GM12892 (cell line): ENCODE results near the gene TTC28.

Experiments used
- POLR2A ChIP-seq: IDR thresholded peaks from 2 replicates; pipeline ENCODE4 v1.6.1; 2011; ENCODE audit warnings: low read depth, low read length, control low read depth
- POLR2AphosphoS5 ChIP-seq: IDR thresholded peaks from 2 replicates; pipeline ENCODE4 v1.6.1; 2011; ENCODE audit warnings: low read depth, low read length, control low read depth
- TAF1 ChIP-seq: IDR thresholded peaks from 2 replicates; pipeline ENCODE4 v1.6.1; 2011; ENCODE audit warnings: low read depth, mild to moderate bottlenecking, control low read depth, low read length, borderline replicate concordance

DNA sequence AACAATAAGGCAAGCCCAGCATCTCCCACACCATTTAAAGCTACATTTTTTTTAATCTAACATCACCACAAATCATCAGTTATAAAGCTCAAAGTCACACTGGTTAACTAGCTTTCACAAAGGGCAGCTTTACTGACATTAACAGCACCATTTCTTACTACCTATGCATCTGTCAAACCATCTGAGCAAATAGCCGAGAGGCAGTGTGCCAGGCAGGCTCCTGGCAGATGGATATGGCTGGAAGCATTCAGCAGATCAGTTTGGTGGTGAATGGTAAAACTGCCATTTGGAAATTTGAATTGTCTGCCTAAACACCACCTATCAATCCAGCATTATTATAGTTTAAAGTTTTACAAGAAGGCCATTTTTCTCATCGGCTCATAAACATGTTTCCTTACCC lies 131.2 kb downstream of the TTC28 start:
- TF ChIP-seq POLR2AphosphoS5 (no peak), TAF1 (no peak), POLR2A (no peak)
